MM.1S (cell line): ENCODE data around the gene PTPRD.

Experiments used
- DNase-seq: peaks from one replicate; pipeline ENCODE4 v3.0.0-alpha.2; 2015
- H2AFZ ChIP-seq: fragments of 300-600 bp; sonication (generic); 2 replicates; pipeline ENCODE4 v1.6.0; 2016; ENCODE audit warnings: antibody characterized with exemption, low read length
- H3F3A ChIP-seq: fragments of 300-600 bp; sonication (generic); 2 replicates; pipeline ENCODE4 v1.6.1; 2016; ENCODE audit warnings: mild to moderate bottlenecking, antibody characterized with exemption, low read length, moderate library complexity, mixed read lengths; ENCODE audit not compliant: insufficient read depth
- H3K27ac ChIP-seq: fragments of 300-600 bp; sonication (generic); 2 replicates; pipeline ENCODE4 v1.5.1; 2016; ENCODE audit warnings: mild to moderate bottlenecking, low read length
- H3K27me3 ChIP-seq: fragments of 300-600 bp; sonication (generic); replicated peaks from 2 replicates; pipeline ENCODE4 v1.6.0; 2016; ENCODE audit warnings: low read length; ENCODE audit not compliant: insufficient read depth
- H3K36me3 ChIP-seq: fragments of 300-600 bp; sonication (generic); replicated peaks from 2 replicates; pipeline ENCODE4 v1.6.1; 2016; ENCODE audit warnings: mild to moderate bottlenecking, low read length, mixed read lengths; ENCODE audit not compliant: insufficient read depth
- H3K4me1 ChIP-seq: fragments of 300-600 bp; sonication (generic); 2 replicates; pipeline ENCODE4 v1.6.1; 2016; ENCODE audit warnings: low read length, mixed read lengths
- H3K4me2 ChIP-seq: fragments of 300-600 bp; sonication (generic); 2 replicates; pipeline ENCODE4 v1.6.0; 2016; ENCODE audit warnings: low read depth, low read length
- H3K4me3 ChIP-seq: fragments of 300-600 bp; sonication (generic); 2 replicates; pipeline ENCODE4 v1.5.1; 2016; ENCODE audit warnings: low read length, mixed read lengths
- H3K79me2 ChIP-seq: fragments of 300-600 bp; sonication (generic); 2 replicates; pipeline ENCODE4 v1.6.1; 2016; ENCODE audit warnings: mixed run types, low read length, mixed read lengths
- H3K9ac ChIP-seq: fragments of 300-600 bp; sonication (generic); 2 replicates; pipeline ENCODE4 v1.6.1; 2016; ENCODE audit warnings: low read length, mixed read lengths
- H3K9me2 ChIP-seq: fragments of 300-600 bp; sonication (generic); replicated peaks from 2 replicates; pipeline ENCODE4 v1.6.1; 2016; ENCODE audit warnings: mild to moderate bottlenecking, low read length, mixed read lengths; ENCODE audit not compliant: insufficient read depth
- H3K9me3 ChIP-seq: fragments of 300-600 bp; sonication (generic); replicated peaks from 2 replicates; pipeline ENCODE4 v1.6.1; 2016; ENCODE audit warnings: mild to moderate bottlenecking, low read length, mixed read lengths; ENCODE audit not compliant: insufficient read depth
- H4K20me1 ChIP-seq: fragments of 300-600 bp; sonication (generic); 2 replicates; pipeline ENCODE4 v1.6.1; 2016; ENCODE audit warnings: mild to moderate bottlenecking, low read length, moderate library complexity, mixed read lengths; ENCODE audit not compliant: insufficient read depth
- CTCF ChIP-seq: fragments of 300-600 bp; sonication (generic); IDR thresholded peaks from 2 replicates; pipeline ENCODE4 v1.5.1; 2016; ENCODE audit warnings: antibody characterized with exemption, low read length, mixed read lengths
- EZH2 ChIP-seq: fragments of 300-600 bp; sonication (generic); optimal IDR thresholded peaks from 2 replicates; pipeline ENCODE3; 2017; ENCODE audit warnings: low read depth, mild to moderate bottlenecking, antibody characterized with exemption, low read length, mixed read lengths
- EZH2phosphoT487 ChIP-seq: fragments of 300-600 bp; sonication (generic); IDR thresholded peaks from 2 replicates; pipeline ENCODE4 v1.6.1; 2018; ENCODE audit warnings: antibody characterized with exemption, low read length

PTPRD gene

GRCh38 chr9:8579661-8580060, 2033.1 kb downstream of the PTPRD start:
- DNase-seq: no peak
- H3K9ac ChIP-seq: no peak overlapping the region
- no peaks in the 10 kb centered on the region for H3K36me3 ChIP-seq
- H3K27me3 ChIP-seq: no peaks in the 10 kb centered on the region
- no peaks in the 10 kb centered on the region for H4K20me1 ChIP-seq
- no peaks in the 10 kb centered on the region for H3K9me3 ChIP-seq
- H3K4me3 ChIP-seq: no peak overlapping the region
- H3K4me2 ChIP-seq: no peak overlapping the region
- TF ChIP-seq CTCF (no peak), EZH2 (no peak), EZH2phosphoT487 (no peak)
- no peaks in the 10 kb centered on the region for H3K9me2 ChIP-seq
- H3K79me2 ChIP-seq: no peaks in the 10 kb centered on the region
- no peak overlapping the region for H3K27ac ChIP-seq
- H2AFZ ChIP-seq: no peak overlapping the region
- H3K4me1 ChIP-seq: no peaks in the 10 kb centered on the region
- H3F3A ChIP-seq: no peaks in the 10 kb centered on the region

- Histone ChIP-seq H4K20me1 (no peaks in the 10 kb centered on the region), H2AFZ (no peak overlapping the region), H3K9ac (no peak overlapping the region), H3K9me2 (no peaks in the 10 kb centered on the region), H3K4me3 (no peak overlapping the region), H3F3A (no peaks in the 10 kb centered on the region), H3K4me2 (no peak overlapping the region), H3K27ac (no peak overlapping the region), H3K27me3 (no peaks in the 10 kb centered on the region), H3K79me2 (no peaks in the 10 kb centered on the region), H3K4me1 (no peaks in the 10 kb centered on the region), H3K9me3 (no peaks in the 10 kb centered on the region), H3K36me3 (no peaks in the 10 kb centered on the region)
- TF ChIP-seq CTCF (no peak), EZH2phosphoT487 (no peak), EZH2 (no peak)
- no peak for DNase-seq
Observed at GRCh38 chr9:8576741-8577140, 2036.1 kb downstream of the PTPRD start.

GRCh38 chr9:8574846-8575245, 2038.0 kb downstream of the PTPRD start:
- Histone ChIP-seq H2AFZ (no peak overlapping the region), H3K79me2 (no peaks in the 10 kb centered on the region), H3K9ac (no peak overlapping the region), H3F3A (no peaks in the 10 kb centered on the region), H4K20me1 (no peaks in the 10 kb centered on the region), H3K27ac (no peak overlapping the region), H3K4me2 (no peak overlapping the region), H3K4me3 (no peak overlapping the region), H3K27me3 (no peaks in the 10 kb centered on the region), H3K36me3 (no peaks in the 10 kb centered on the region), H3K9me2 (no peaks in the 10 kb centered on the region), H3K4me1 (no peaks in the 10 kb centered on the region), H3K9me3 (no peaks in the 10 kb centered on the region)
- DNase-seq: no peak
- TF ChIP-seq EZH2phosphoT487 (no peak), EZH2 (no peak), CTCF (no peak)

GRCh38 chr9:8572209-8572608, 2040.6 kb downstream of the PTPRD start:
- Histone ChIP-seq H3K9me3 (no peaks in the 10 kb centered on the region), H3K79me2 (no peaks in the 10 kb centered on the region), H3K27ac (no peak overlapping the region), H3K9ac (no peak overlapping the region), H3K4me2 (no peak overlapping the region), H3K9me2 (no peaks in the 10 kb centered on the region), H3K27me3 (no peaks in the 10 kb centered on the region), H3K4me3 (no peak overlapping the region), H3F3A (no peaks in the 10 kb centered on the region), H3K36me3 (no peaks in the 10 kb centered on the region), H2AFZ (no peak overlapping the region), H3K4me1 (no peaks in the 10 kb centered on the region), H4K20me1 (no peaks in the 10 kb centered on the region)
- no peak for TF ChIP-seq EZH2phosphoT487
- DNase-seq: no peak
